Stimulated activated CD4-positive, alpha-beta T cell treated with anti-CD3 and anti-CD28 coated beads, Interleukin-12 subunit alpha, Interleukin-12 subunit beta, amount 100 ng/mL, for 24 hours (primary cell): ENCODE measurements around the gene CLDN11.

ENCODE experiments used
- DNase-seq, 2 experiments: peaks; one replicate each; pipeline ENCODE4 v3.0.0-alpha.2; 2020; ENCODE audit warnings: low read depth in 2 of 2

CLDN11 gene

GRCh38 chr3:170418422-170419398 is at the start of gene CLDN11:
Gene CLDN11 (plus strand): TSS chr3:170418868. CDS start chr3:170419067, 199 bp downstream.
- DNase-seq = no peak

GRCh38 chr3:170368921-170369320 is 49.7 kb upstream of the CLDN11 start:
- DNase-seq = no peak

GRCh38 chr3:170372190-170372879 is 46.3 kb upstream of the CLDN11 start:
- DNase-seq = no peak

GRCh38 chr3:170383567-170383966 is 35.1 kb upstream of the CLDN11 start:
- DNase-seq = no peak

- DNase-seq = no peak
These were observed 32.2 kb upstream of the CLDN11 start for GRCh38 chr3:170386468-170386867.

GRCh38 chr3:170387950-170388349 is 30.7 kb upstream of the CLDN11 start:
- DNase-seq = no peak

GRCh38 chr3:170391108-170391507 is 27.6 kb upstream of the CLDN11 start:
- no peak for DNase-seq

- no peak for DNase-seq
These were observed 21.0 kb upstream of the CLDN11 start for GRCh38 chr3:170397685-170398084.

GRCh38 chr3:170405101-170405500 is 13.6 kb upstream of the CLDN11 start:
- DNase-seq = no peak

GRCh38 chr3:170410428-170411029 is 8.1 kb upstream of the CLDN11 start:
- DNase-seq = no peak

GRCh38 chr3:170413291-170413690 is 5.4 kb upstream of the CLDN11 start:
- no peak for DNase-seq

GRCh38 chr3:170414202-170414663 is 4.4 kb upstream of the CLDN11 start:
- DNase-seq = peak; percentile 18 to 19

GRCh38 chr3:170417090-170417489 is 1.6 kb upstream of the CLDN11 start:
- DNase-seq = no peak

- DNase-seq = no peak
These were observed 954 bp downstream of the CLDN11 start for GRCh38 chr3:170419557-170420087.

- no peak for DNase-seq
These were observed 1.7 kb downstream of the CLDN11 start for GRCh38 chr3:170420307-170420821.

GRCh38 chr3:170421111-170421641 is 2.5 kb downstream of the CLDN11 start:
- DNase-seq = no peak

- no peak for DNase-seq
These were observed 3.1 kb downstream of the CLDN11 start for GRCh38 chr3:170421758-170422157.

- DNase-seq = no peak
These were observed 4.4 kb downstream of the CLDN11 start for GRCh38 chr3:170423001-170423615.

GRCh38 chr3:170424879-170425278 is 6.2 kb downstream of the CLDN11 start:
- DNase-seq = no peak

- DNase-seq = no peak
These were observed 7.0 kb downstream of the CLDN11 start for GRCh38 chr3:170425491-170426239.
